K562 (cell line): Measurements from ENCODE around the gene NFIC. TPM values are rescaled to one million over a fixed set of nuclear protein-coding genes. Genes with fewer than 3 reads are reported as not detected.
"Not testable (repeated sequence)": the region's sequence is repeated elsewhere in the genome, so short reads cannot be mapped to it uniquely, and the experiment has no call there.

Source experiments
- ATAC-seq: fragments of 200-7000 bp; cut with Tn5 transposase; 3 replicates; pipeline ENCODE4 v1.9.1; 2020; ENCODE audit warnings: moderate library complexity
- BruUV-seq: library from RNA; stranded (reverse); fragments of 400-500 nt; replicated peaks from 2 replicates; lab custom pipeline; 2021; lab: Mats Ljungman, UMichigan
- CTCF ChIA-PET: fragments of 300-600 bp; formaldehyde crosslinking; extraction: SDS; loops from one replicate; lab custom pipeline; 2021; ENCODE audit warnings: low intra/inter-chr PET ratio; lab: Yijun Ruan, JAX
- POLR2A ChIA-PET: fragments of 300-600, 350-650 bp; sonication (Branson Sonifier 250); formaldehyde crosslinking; extraction: SDS; loops from one replicate; lab custom pipeline; 2021; ENCODE audit warnings: antibody characterized with exemption, inconsistent platforms; lab: Yijun Ruan, JAX
- DNase-seq, 4 experiments: peaks; one replicate each; pipeline versions ENCODE4 v3.0.0 to v3.0.0-alpha.2; 2011 to 2018; ENCODE audit warnings: low spot score in 3 of 4, mixed read lengths in 3 of 4; ENCODE audit errors: extremely low read depth in 1 of 4
- FAIRE-seq: peaks from 2 replicates; lab custom pipeline; 2011; peaks lifted over from hg19 to GRCh38; lab: Jason Lieb, UNC
- H2AFZ ChIP-seq: 2 replicates; pipeline ENCODE4 v1.6.0; 2011; ENCODE audit warnings: low read depth, low read length, control low read depth, inconsistent platforms
- H3K27ac ChIP-seq: fragments of 200-600 bp; 3 replicates; pipeline ENCODE4 v1.8.0; 2011; ENCODE audit warnings: low read depth, mild to moderate bottlenecking, control low read depth, inconsistent platforms, low read length, moderate library complexity, mixed read lengths; ENCODE audit errors: extremely low read depth
- H3K27me3 ChIP-seq, 2 experiments: fragments of 300-600 bp in 1 of 2; 2 replicates in 1 of 2; 3 replicates in 1 of 2; pipeline versions ENCODE4 v1.6.0 to v1.8.0; 2011; ENCODE audit warnings: inconsistent platforms in 2 of 2, low read length in 2 of 2, mild to moderate bottlenecking in 1 of 2, mixed read lengths in 1 of 2, moderate library complexity in 1 of 2; ENCODE audit not compliant: control insufficient read depth in 2 of 2, insufficient read depth in 2 of 2
- H3K36me3 ChIP-seq: fragments of 300-600 bp; 3 replicates; pipeline ENCODE4 v1.8.0; 2011; ENCODE audit warnings: mild to moderate bottlenecking, low read length, inconsistent platforms; ENCODE audit not compliant: control insufficient read depth, insufficient read depth
- H3K4me1 ChIP-seq, 2 experiments: fragments of 200-600 bp in 1 of 2; replicated peaks in 1 of 2; 2 replicates in 1 of 2; 3 replicates in 1 of 2; pipeline versions ENCODE4 v1.5.1 to v1.8.0; 2011; ENCODE audit warnings: inconsistent platforms in 2 of 2, low read length in 2 of 2, mild to moderate bottlenecking in 1 of 2, mixed read lengths in 1 of 2, moderate library complexity in 1 of 2; ENCODE audit not compliant: control insufficient read depth in 2 of 2, insufficient read depth in 2 of 2
- H3K4me2 ChIP-seq: 2 replicates; pipeline ENCODE4 v1.6.1; 2011; ENCODE audit warnings: low read length, control low read depth, inconsistent platforms, mixed read lengths; ENCODE audit not compliant: insufficient read depth
- H3K4me3 ChIP-seq: fragments of 200-600 bp; sonication (generic), shearing (Covaris generic); 2 replicates; pipeline ENCODE4 v1.5.1; 2016; ENCODE audit warnings: control low read depth, inconsistent platforms
- H3K79me2 ChIP-seq: fragments of 200-600 bp; 3 replicates; pipeline ENCODE4 v1.8.0; 2011; ENCODE audit warnings: low read length, inconsistent platforms; ENCODE audit not compliant: control insufficient read depth, insufficient read depth
- H3K9ac ChIP-seq, 2 experiments: 2 replicates each; pipeline versions ENCODE4 v1.6.0 to v1.6.1; 2011; ENCODE audit warnings: low read depth in 2 of 2, low read length in 2 of 2, control low read depth in 1 of 2, inconsistent platforms in 1 of 2, mild to moderate bottlenecking in 1 of 2, mixed read lengths in 1 of 2; ENCODE audit not compliant: insufficient read depth in 1 of 2
- H3K9me1 ChIP-seq: one replicate; pipeline ENCODE4 v1.6.0; 2011; ENCODE audit warnings: inconsistent platforms, mild to moderate bottlenecking, low read length, moderate library complexity; ENCODE audit not compliant: control insufficient read depth, insufficient read depth
- H3K9me3 ChIP-seq: replicated peaks from 2 replicates; pipeline ENCODE4 v1.5.1; 2011; ENCODE audit warnings: low read depth, low read length, inconsistent platforms; ENCODE audit not compliant: control insufficient read depth, insufficient read depth
- H4K20me1 ChIP-seq: replicated peaks from 2 replicates; pipeline ENCODE4 v1.6.1; 2011; ENCODE audit warnings: low read length, inconsistent platforms, mixed read lengths; ENCODE audit not compliant: control insufficient read depth, insufficient read depth
- GABPB2 ChIP-seq: fragments of 250-450 bp; sonication (Bioruptor Pico); conservative IDR thresholded peaks from 2 replicates; pipeline ENCODE4 v1.5.1; 2021; ENCODE audit warnings: mild to moderate bottlenecking
- HDAC3 ChIP-seq: fragments of 450-650 bp; IDR thresholded peaks from 2 replicates; pipeline ENCODE4 v1.6.1; 2018; ENCODE audit warnings: borderline replicate concordance, mild to moderate bottlenecking, moderate library complexity; ENCODE audit not compliant: partially characterized antibody
- POLR2G ChIP-seq: fragments of 200-400 bp; formaldehyde crosslinking; IDR thresholded peaks from 2 replicates; pipeline ENCODE4 v1.6.1; 2017; ENCODE audit warnings: low read depth, mild to moderate bottlenecking, antibody characterized with exemption, low read length, moderate library complexity
- RBM22 ChIP-seq: fragments of 200-400 bp; formaldehyde crosslinking; IDR thresholded peaks from 2 replicates; pipeline ENCODE4 v1.6.1; 2018; ENCODE audit warnings: low read length, low read depth; ENCODE audit not compliant: poor library complexity, severe bottlenecking
- SIRT6 ChIP-seq: IDR thresholded peaks from one replicate; pipeline ENCODE4 v1.6.1; 2012; ENCODE audit warnings: low read depth, mild to moderate bottlenecking, control low read depth, inconsistent platforms, low read length, moderate library complexity
- WGBS: fragments of 100-300 bp; shearing (Covaris generic); methylation state at CpG from one replicate; pipeline ENCODE4 v1.1.6; 2016; ENCODE audit warnings: low coverage, mixed read lengths; ENCODE audit not compliant: insufficient coverage; ENCODE audit errors: missing lambda C conversion rate; 5-methylcytosine and 5-hydroxymethylcytosine counted together
- in situ Hi-C: fragments of 300-500 bp; cut with MboI; formaldehyde crosslinking; loops from 4 replicates; pipeline ENCODE4 v1.15.0; 2018; ENCODE audit warnings: inconsistent platforms, mixed read lengths
- intact Hi-C: fragments of 100-400 bp; cut with micrococcal nuclease; formaldehyde crosslinking; loops from 2 replicates; pipeline ENCODE4 v1.14.2; 2022
- polyA plus RNA-seq, 8 experiments: library from polyadenylated mRNA; depleted of rRNA in 4 of 8; stranded (reverse) in 5 of 8; unstranded in 3 of 8; fragments of >200 nt; fragmentation: Nextera tagmentation in 2 of 8; fragmentation: Illumina TruSeq in 1 of 8; extraction: Ambion mirVana in 2 of 8; extraction: Trizol in 1 of 8; gene quantifications; 2 replicates each; pipeline versions ENCODE4 v1.2.1 to v1.2.3, GENCODE V29; 2011 to 2014; ENCODE audit warnings: inconsistent platforms in 1 of 8, missing spikeins in 1 of 8
- total RNA-seq, 7 experiments: library from RNA; depleted of rRNA in 6 of 7; stranded (reverse); fragments of >200 nt in 6 of 7; fragmentation: Illumina TruSeq in 2 of 7; extraction: Trizol in 2 of 7; gene quantifications; 2 replicates each; pipeline versions ENCODE4 v1.2.1 to v1.2.3, GENCODE V29; 2011 to 2021; ENCODE audit warnings: low replicate concordance in 1 of 7
- TF ChIP-seq, protein P1 (sequence below): sonication (generic); formaldehyde crosslinking; IDR thresholded peaks from 2 replicates; pipeline ENCODE4 v1.8.1; 2023; ENCODE audit warnings: mild to moderate bottlenecking, missing genetic modification reagents

Gene NFIC
- total and polyA plus RNA-seq, 9 of the 15 experiments (the other 6 are each of a cell fraction or from before 2014, with no cell fraction given) = 0.71 to 62.1 (median 6.9) TPM

DNA sequence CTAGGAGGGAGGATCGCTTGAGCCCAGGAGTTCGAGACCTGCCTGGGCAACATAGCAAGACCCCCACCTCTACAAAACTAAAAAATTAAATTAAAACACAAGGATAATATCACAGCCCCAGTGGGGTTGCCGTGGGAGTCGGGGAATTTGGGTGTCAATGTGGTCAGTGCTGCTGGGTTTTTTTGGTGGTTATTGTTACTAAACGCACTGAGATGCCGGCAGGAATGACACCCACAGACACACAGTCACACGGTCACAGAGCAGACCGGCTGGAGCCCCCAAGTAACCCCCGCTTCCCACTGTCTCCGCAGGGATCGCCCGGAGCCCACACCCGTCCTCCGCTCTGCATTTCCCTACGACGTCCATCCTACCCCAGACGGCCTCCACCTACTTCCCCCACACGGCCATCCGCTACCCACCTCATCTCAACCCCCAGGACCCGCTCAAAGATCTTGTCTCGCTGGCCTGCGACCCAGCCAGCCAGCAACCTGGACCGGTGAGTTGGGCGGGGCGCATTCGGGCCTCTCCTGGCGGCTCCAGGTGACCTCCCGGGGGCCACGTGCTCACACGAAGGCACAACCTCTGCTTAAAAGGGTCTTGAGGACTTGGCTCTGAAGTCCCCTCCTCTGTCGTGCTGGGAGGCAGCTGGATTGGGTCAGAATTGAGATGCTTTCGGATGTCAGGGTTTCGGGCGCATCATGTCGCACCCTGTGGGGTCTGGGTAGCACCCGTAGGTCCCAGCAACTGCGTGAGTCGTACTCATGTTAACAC lies 86.0 kb downstream of the NFIC start:
- peaks cover 8% of the 10 kb centered on the region for H4K20me1 ChIP-seq
- ChIA-PET CTCF (no interaction called here), POLR2A (interaction anchor here (0.5 kb wide), 1 partner anchor 87 kb away, joined by 4 read pairs; no protein-coding TSS in a partner anchor)
- peaks cover 91% of the 10 kb centered on the region for H3K36me3 ChIP-seq
- no peak overlapping the region for H3K9ac ChIP-seq
- H2AFZ ChIP-seq = no peak overlapping the region
- H3K9me1 ChIP-seq = no peaks in the 10 kb centered on the region
- DNase-seq (peak in 1 of 4 experiments; percentile 17), FAIRE-seq (no peak), ATAC-seq (no peak)
- H3K27me3 ChIP-seq = no peaks in the 10 kb centered on the region
- no peak overlapping the region for H3K4me3 ChIP-seq
- TF ChIP-seq RBM22 = peak; percentile 50
- no peak for TF ChIP-seq HDAC3
- peak; percentile 58; the same call in 1 of the 2 replicates for TF ChIP-seq POLR2G
- TF ChIP-seq SIRT6 = no peak
- TF ChIP-seq, protein P1, sequence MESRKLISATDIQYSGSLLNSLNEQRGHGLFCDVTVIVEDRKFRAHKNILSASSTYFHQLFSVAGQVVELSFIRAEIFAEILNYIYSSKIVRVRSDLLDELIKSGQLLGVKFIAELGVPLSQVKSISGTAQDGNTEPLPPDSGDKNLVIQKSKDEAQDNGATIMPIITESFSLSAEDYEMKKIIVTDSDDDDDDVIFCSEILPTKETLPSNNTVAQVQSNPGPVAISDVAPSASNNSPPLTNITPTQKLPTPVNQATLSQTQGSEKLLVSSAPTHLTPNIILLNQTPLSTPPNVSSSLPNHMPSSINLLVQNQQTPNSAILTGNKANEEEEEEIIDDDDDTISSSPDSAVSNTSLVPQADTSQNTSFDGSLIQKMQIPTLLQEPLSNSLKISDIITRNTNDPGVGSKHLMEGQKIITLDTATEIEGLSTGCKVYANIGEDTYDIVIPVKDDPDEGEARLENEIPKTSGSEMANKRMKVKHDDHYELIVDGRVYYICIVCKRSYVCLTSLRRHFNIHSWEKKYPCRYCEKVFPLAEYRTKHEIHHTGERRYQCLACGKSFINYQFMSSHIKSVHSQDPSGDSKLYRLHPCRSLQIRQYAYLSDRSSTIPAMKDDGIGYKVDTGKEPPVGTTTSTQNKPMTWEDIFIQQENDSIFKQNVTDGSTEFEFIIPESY (CRISPR knock-in tag) = 0 out of 2 replicates have a peak, but pooled peaks have one; percentile 57
- TF ChIP-seq GABPB2 (CRISPR knock-in tag) = no peak
- H3K79me2 ChIP-seq = peaks cover 5% of the 10 kb centered on the region; the same call in 2 of the 3 replicates
- no peaks in the 10 kb centered on the region for H3K9me3 ChIP-seq
- intact Hi-C loops (no loop called here), in situ Hi-C loops (no loop called here)
- no peak overlapping the region for H3K4me2 ChIP-seq
- H3K4me1 ChIP-seq = peaks cover 3 to 37% of the 10 kb centered on the region in 2 experiments; a peak in 2 of 5 replicates
- BruUV-seq = no TSS peak
- 96% methylated on average over 32 of the region's 38 CpGs for WGBS
- H3K27ac ChIP-seq = no peak overlapping the region

DNA sequence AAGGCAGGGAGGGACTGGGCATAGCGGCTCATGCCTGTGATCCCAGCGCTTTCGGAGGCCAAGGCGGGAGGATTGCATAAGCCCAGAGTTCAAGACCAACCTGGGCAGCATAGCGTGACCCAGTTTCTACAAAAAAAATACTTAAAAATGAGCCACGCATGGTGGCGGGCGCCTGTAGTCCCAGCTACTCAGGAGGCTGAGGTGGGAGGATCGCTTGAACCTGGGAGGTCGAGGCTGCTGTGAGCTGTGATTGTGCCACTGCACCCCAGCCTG lies 86.5 kb downstream of the NFIC start:
- H2AFZ ChIP-seq, H3K79me2 ChIP-seq, H3K27ac ChIP-seq, DNase-seq, H3K27me3 ChIP-seq, CTCF ChIA-PET, H4K20me1 ChIP-seq, H3K4me2 ChIP-seq, intact Hi-C loops, ATAC-seq, FAIRE-seq, H3K9me1 ChIP-seq, BruUV-seq, in situ Hi-C loops, H3K4me3 ChIP-seq, H3K9me3 ChIP-seq, H3K9ac ChIP-seq: not testable (repeated sequence)
- WGBS = 96% methylated on average over 10 of the region's 10 CpGs
- H3K36me3 ChIP-seq = peaks cover 91% of the 10 kb centered on the region
- peaks cover 3 to 42% of the 10 kb centered on the region in 2 experiments; a peak in 2 of 5 replicates for H3K4me1 ChIP-seq
- POLR2A ChIA-PET = interaction anchor here (0.5 kb wide), 1 partner anchor 88 kb away, joined by 4 read pairs; no protein-coding TSS in a partner anchor
